ENCODE measurements around the gene LAMA3. TPM values are rescaled to one million over a fixed set of nuclear protein-coding genes. Genes with fewer than 3 reads are reported as not detected.
A peak's percentile ranks its signal among the peaks of the same experiment; 100 is the strongest.
"Not testable (repeated sequence)": the region's sequence is repeated elsewhere in the genome, so short reads cannot be mapped to it uniquely, and the experiment has no call there.

The LAMA3 gene
- total RNA-seq, 1 donor from 2014 or later = 69.8 TPM

DNA sequence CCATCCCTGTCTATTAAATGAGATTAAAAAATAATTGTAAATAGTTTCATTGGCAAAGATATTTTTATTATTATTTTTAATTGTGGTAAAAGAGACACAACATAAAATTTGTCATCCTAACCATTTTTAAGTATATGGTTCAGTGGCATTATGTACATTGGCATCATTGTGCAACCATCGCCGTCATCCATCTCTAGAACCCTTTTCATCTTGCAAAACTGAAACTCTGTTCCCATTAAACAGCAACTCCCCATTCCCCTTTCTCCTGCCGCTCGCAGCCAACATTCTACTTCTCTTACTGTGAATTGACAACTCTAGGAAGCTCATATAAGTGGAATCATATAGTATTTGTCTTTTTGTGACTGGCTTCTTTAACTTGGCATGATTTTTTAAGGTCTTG, 25.3 kb downstream of the LAMA3 start:
- H3K4me3 ChIP-seq (ENCODE audit: low read depth, low read length) = no peak overlapping the region
- DNase-seq (ENCODE audit: low read depth) = no peak
- TF ChIP-seq CTCF (conservative IDR thresholded peaks at IDR 0.05; ENCODE audit: low read depth, low read length) = no peak

DNA sequence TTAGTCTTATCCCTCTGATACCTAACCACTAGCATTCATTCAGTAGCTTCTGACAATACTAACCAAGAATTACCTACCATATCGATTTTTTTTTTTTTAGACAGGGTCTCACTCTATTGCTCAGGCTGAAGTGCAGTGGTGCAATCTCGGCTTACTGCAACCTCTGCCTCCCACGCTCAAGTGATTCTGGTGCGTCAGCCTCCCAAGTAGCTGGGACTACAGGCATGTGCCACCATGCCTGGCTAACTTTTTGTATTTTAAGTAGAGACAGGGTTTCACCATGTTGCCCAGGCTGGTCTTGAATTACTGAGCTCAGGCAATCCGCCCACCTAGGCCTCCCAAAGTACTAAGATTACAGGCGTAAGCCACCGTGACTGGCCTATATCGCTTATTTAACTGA, 26.8 kb downstream of the LAMA3 start:
- peak; percentile 80 for DNase-seq (ENCODE audit: low read depth)
- not testable (repeated sequence) for H3K4me3 ChIP-seq (ENCODE audit: low read depth, low read length)

- TF ChIP-seq CTCF (conservative IDR thresholded peaks at IDR 0.05; ENCODE audit: low read depth, low read length) = no peak
- H3K4me3 ChIP-seq (ENCODE audit: low read depth, low read length) = no peak overlapping the region
- peak; percentile 76 for DNase-seq (ENCODE audit: low read depth)
Measured at GRCh38 chr18:23716516-23716915, 27.3 kb downstream of the LAMA3 start.

- no peak for TF ChIP-seq CTCF (conservative IDR thresholded peaks at IDR 0.05; ENCODE audit: low read depth, low read length)
- DNase-seq (ENCODE audit: low read depth) = no peak
- no peak overlapping the region for H3K4me3 ChIP-seq (ENCODE audit: low read depth, low read length)
Measured at GRCh38 chr18:23716966-23717365, 27.7 kb downstream of the LAMA3 start.

DNA sequence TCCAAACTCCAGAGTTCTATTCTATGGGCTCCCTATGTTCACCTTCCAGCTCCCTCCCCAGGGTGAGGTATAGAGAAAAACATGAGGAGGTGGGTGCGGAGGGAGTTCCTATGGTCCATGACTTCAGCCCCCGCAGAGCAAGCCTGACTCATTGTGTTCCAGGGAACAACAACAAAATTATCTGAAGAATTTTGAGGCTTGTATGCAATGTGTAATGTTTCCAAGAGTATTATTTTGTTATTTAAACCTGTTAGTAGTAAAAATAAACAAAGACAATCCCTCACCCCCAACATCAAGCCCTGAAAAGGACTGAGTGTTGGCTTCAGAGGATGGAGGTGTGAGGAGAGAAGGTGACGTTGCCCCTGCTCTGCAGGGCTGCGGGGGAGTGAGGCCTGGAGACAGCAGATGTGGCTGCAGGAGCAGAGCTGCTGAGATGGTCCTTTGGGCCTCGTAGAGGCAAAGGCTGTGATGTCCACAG, 29.0 kb downstream of the LAMA3 start:
- TF ChIP-seq CTCF (conservative IDR thresholded peaks at IDR 0.05; ENCODE audit: low read depth, low read length) = no peak
- no peak overlapping the region for H3K4me3 ChIP-seq (ENCODE audit: low read depth, low read length)
- DNase-seq (ENCODE audit: low read depth) = no peak

- no peak overlapping the region for H3K4me3 ChIP-seq (ENCODE audit: low read depth, low read length)
- DNase-seq (ENCODE audit: low read depth) = no peak
- TF ChIP-seq CTCF (conservative IDR thresholded peaks at IDR 0.05; ENCODE audit: low read depth, low read length) = no peak
Measured at GRCh38 chr18:23718731-23719130, 29.5 kb downstream of the LAMA3 start.

GRCh38 chr18:23719634-23720201, 30.5 kb downstream of the LAMA3 start:
- no peak overlapping the region for H3K4me3 ChIP-seq (ENCODE audit: low read depth, low read length)
- peak; percentile 97 for DNase-seq (ENCODE audit: low read depth)
- TF ChIP-seq CTCF (conservative IDR thresholded peaks at IDR 0.05; ENCODE audit: low read depth, low read length) = no peak
